GM18508 (cell line): ENCODE measurements around the gene GALNT10.

ENCODE experiments used
- ATAC-seq: cut with Tn5 transposase; IDR thresholded peaks from one replicate; pipeline ENCODE4 v1.9.1; 2021; ENCODE audit warnings: moderate number of reproducible peaks; ENCODE audit not compliant: insufficient read depth, unreplicated experiment

Gene GALNT10

DNA sequence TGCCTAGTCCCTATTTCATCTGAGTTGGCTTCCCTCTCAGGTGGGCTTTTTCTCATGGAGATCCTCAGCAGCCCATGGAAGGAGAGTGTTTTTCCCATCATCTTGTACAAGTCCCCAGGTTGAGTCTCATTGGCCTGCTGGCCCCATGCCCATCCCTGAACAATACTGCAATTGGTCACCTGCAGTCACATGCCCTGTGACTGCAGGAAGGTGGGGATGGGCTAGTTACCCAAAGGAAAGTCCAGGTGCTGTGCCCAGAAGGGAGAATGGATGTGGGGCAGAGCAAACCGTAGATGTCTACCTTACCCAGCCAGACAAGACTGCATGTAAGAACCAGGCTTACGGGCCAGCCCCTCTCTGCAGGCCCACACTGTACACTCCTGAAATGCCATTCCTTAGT lies 201.3 kb downstream of the GALNT10 start:
- no peak for ATAC-seq

DNA sequence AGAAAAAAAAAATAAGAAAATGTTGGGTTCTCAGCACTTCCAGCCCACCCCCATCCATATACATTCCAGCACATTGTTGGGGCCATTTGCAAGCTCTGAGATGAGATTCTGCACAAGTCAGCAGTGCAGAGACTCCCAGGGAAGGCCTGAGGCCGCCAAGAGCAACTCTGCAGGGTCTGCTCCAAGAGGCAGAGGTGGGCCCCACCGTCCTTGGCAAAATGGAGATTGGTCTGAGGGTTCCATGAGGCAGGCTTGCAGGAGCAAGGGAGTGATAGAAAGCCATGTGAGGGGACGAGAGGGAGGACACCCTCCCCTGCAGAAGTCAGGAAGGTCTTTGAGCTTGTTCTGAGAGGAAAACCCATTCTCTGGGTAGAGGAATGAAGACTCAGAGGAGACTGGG lies 203.3 kb downstream of the GALNT10 start:
- ATAC-seq = no peak

GRCh38 chr5:154394307-154394706 lies 203.8 kb downstream of the GALNT10 start:
- no peak for ATAC-seq

DNA sequence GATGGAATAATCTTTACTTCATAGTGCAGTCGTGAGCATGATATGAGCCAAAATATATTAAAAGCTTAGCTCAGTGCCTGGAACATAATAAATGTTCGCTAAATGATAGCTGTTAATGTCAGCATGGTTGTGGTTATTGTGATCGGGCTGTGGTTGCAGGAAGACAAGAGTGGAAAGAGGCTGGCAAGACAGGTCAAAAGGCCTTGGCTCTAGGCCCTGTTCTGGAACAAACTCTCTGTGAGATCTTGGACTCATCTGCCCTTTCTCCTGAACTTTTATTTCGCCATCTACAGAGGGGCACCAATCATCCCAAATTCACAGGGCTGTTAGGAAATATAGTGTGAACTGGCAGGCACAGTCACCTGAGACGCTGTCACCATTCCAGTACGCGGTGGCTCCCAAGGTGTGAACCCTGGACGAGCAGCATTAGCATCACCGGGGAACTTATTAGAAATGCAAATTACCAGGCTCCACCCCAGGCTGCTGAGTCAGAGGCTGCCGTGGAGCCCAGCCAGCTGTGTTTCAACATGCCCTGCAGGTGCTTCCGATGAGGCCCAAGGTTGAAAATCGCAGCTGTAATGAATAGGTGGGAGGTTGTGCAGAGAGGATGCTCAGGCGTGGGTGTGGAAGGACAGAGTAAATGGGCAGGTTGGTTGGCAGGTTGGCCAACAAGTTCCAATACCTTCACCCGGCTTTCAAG lies 205.0 kb downstream of the GALNT10 start:
- peak; percentile 48 for ATAC-seq

DNA sequence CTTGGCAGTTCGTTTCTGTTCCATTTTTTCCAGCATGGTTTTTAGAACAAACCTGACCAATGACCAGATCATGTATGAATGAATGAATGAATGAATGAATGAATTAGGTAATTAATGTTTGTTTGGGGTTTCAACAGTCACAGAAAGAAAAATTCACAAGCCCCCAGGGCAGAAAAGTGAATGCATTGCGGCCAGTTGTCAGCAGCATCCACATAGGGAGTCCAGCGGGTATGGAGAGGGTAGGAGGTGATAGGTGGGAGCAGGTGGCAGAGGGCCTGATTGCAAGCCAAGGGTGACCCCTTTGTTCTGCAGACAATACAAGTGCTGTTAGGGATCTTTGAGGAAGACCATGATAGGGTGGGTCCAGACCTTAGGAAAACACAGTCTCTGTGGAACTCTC lies 205.6 kb downstream of the GALNT10 start:
- no peak for ATAC-seq

GRCh38 chr5:154397652-154398406 lies 207.3 kb downstream of the GALNT10 start:
- ATAC-seq = no peak

- no peak for ATAC-seq
These were observed 210.1 kb downstream of the GALNT10 start for GRCh38 chr5:154400678-154401077.

DNA sequence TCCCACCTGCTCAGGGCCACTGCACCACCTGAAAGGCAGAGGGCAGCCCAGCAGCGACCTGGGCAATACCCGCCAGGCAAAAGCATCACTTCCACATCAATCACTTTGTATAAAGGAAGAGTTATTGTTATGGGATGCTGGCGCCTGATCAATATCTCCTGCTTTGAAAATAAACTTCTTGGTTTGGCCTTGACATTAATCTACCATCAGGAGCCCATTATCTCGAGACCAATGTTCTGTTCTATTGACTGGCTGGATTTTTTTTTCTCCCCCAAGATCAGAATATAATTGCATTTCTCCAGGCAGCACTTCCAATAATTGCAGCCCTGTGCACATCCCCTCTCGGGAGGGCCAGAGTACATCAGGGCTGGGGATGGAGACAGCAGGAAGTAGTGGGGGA lies 210.8 kb downstream of the GALNT10 start:
- no peak for ATAC-seq

- no peak for ATAC-seq
These were observed 211.4 kb downstream of the GALNT10 start for GRCh38 chr5:154401931-154402330.

DNA sequence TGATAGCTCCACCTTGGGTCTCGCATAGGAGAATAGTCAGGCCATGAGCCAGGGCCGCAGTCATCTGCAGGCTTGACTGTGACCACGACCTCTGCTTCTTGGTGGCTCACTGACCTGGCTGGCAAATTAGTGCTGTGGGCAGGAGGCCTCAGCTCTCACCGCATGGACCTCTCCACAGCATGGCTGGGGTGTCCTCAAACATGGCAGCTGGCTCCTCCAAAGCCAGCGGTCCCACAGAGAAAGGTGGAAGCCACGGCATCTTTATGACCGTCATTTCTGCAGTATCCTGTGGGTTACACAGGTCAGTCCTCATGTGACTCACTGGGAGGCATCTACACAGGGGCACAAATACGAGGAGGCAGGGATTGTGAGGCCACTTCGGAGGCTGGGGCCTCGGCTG lies 212.1 kb downstream of the GALNT10 start:
- no peak for ATAC-seq

DNA sequence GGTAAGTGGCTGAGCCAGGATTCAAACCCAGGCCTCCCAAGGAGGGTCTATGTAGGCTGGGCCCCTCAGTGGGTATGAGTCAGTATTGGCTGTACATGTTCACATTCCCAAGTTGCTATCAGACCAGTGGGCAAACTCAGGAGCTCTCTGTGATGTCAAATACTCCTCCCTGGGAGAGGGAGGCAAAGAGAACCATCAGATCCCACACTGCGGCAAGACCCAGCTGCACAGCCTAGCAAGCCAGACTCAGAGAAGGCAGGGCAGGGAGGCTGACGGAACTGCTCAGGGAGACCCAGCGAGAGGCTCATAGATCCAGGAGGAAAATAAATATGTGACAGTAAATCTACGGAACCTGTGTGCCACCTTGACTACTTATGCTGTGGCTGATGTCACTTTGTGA lies 212.7 kb downstream of the GALNT10 start:
- ATAC-seq = no peak

DNA sequence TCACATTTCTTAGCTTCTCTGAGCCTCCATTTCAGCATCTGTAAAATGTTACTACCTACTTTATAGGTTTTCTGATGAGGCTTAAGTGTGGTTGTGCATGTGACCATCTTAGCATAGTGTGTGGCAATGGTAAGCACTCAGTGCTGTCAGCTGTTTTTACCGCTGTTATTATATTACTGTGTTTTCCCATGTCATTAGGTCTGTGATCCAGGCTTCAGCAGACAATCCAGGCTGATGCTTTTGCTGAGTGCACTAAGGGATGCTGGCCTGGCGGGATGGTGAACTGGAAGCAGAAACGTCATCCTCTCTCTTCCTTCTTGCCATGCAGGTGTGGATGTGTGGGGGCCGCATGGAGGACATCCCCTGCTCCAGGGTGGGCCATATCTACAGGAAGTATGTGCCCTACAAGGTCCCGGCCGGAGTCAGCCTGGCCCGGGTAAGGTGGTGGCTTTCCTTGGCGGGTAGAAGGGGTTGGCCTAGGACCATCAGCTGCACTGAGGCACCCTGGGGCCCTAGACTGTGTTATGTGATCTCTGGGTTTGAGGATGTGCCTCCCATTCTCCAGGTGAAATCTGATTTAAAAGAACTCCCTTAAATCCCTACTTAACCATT lies 213.3 kb downstream of the GALNT10 start:
- no peak for ATAC-seq

- ATAC-seq = peak; percentile 90
These were observed 214.7 kb downstream of the GALNT10 start for GRCh38 chr5:154405078-154405792.

GRCh38 chr5:154406231-154406630 lies 215.7 kb downstream of the GALNT10 start:
- ATAC-seq = no peak

- no peak for ATAC-seq
These were observed 216.3 kb downstream of the GALNT10 start for GRCh38 chr5:154406826-154407225.

- ATAC-seq = no peak
These were observed 218.3 kb downstream of the GALNT10 start for GRCh38 chr5:154408811-154409210.

DNA sequence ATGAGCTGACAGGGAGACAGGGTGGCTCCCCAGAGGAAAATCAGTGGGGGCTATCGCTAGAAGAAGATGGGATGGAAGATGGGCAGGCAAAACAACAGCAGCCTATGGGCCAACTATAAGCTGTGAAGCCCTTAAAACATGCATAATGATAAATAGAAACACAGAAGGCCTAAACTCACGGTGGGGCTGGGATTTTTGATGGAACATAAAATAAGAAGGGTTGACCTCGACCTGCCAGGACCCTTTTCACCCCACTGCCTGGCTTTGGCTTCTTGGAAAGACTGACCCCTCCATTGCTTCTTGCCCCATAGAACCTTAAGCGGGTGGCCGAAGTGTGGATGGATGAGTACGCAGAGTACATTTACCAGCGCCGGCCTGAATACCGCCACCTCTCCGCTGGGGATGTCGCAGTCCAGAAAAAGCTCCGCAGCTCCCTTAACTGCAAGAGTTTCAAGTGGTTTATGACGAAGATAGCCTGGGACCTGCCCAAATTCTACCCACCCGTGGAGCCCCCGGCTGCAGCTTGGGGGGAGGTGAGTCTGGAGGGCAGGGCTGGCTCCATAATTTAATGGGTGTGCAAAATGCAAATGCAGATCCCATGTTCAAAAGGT lies 218.8 kb downstream of the GALNT10 start:
- ATAC-seq = no peak

GRCh38 chr5:154410008-154410407 lies 219.5 kb downstream of the GALNT10 start:
- no peak for ATAC-seq

DNA sequence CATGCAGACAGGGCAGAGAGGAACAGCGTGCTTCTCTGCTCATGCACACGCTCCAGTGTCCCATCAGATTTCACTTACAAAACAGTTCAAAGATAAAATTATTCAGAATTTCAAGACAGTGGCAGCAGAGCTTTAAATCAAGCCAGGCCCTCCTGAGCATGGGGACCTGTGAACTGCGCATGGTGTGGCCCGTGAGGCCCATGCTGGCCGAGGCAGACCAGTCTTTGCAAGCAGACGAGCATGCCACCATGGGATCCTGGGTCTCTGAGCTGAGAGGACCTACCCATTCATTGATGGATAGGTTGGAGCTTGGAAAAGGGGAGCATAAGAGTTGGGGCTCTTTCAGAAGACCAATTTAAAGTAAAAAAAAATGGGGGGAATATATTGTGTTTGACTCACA lies 220.3 kb downstream of the GALNT10 start:
- ATAC-seq = no peak

GRCh38 chr5:154411338-154411737 lies 220.8 kb downstream of the GALNT10 start:
- no peak for ATAC-seq
